Keratinocyte (primary cell): ENCODE data around the gene GNG2.

Experiments
- CTCF ChIP-seq, 3 experiments: IDR thresholded peaks in 1 of 3; conservative IDR thresholded peaks in 1 of 3; optimal IDR thresholded peaks in 1 of 3; 2 replicates in 2 of 3; 3 replicates in 1 of 3; pipeline versions ENCODE3 to v1.5.1; 2011; ENCODE audit warnings: low read length in 3 of 3, mild to moderate bottlenecking in 3 of 3, moderate library complexity in 2 of 3, control low read depth in 1 of 3, inconsistent platforms in 1 of 3; ENCODE audit not compliant: insufficient read depth in 2 of 3; ENCODE audit errors: extremely low read depth in 1 of 3
- EZH2 ChIP-seq: IDR thresholded peaks from one replicate; pipeline ENCODE4 v1.6.1; 2012; ENCODE audit warnings: inconsistent platforms, mild to moderate bottlenecking, low read length, moderate library complexity

GRCh38 chr14:51963286-51963685 lies 102.9 kb downstream of the GNG2 start:
- TF ChIP-seq CTCF (optimal IDR thresholded peaks at IDR 0.05 in 1 of 3, IDR thresholded peaks at IDR 0.05 in 1 of 3, conservative IDR thresholded peaks at IDR 0.05 in 1 of 3; ENCODE audit: extremely low read depth in 1 of 3, insufficient read depth in 2 of 3, low read length in 3 of 3): no peak
- TF ChIP-seq EZH2: no peak
